Naive thymus-derived CD8-positive, alpha-beta T cell (primary cell): ENCODE results near the gene PAOX. TPM values are rescaled to one million over a fixed set of nuclear protein-coding genes. Genes with fewer than 3 reads are reported as not detected.

Source experiments
- ATAC-seq, 2 donors: fragments of 150-1000 bp; cut with Tn5 transposase in 1 of 2; sonication (Bioruptor Pico), chemical (Tn5 transposase) in 1 of 2; 1 replicate in 1 of 2; 2 replicates in 1 of 2; pipeline ENCODE4 v1.10.0; 2021; ENCODE audit warnings: mild to moderate bottlenecking in 2 of 2, moderate library complexity in 2 of 2
- POLR2A ChIA-PET: fragments of 350-600 bp; sonication (Branson Sonifier 250); formaldehyde crosslinking; loops from one replicate; lab custom pipeline; 2021; ENCODE audit warnings: antibody characterized with exemption; lab: Charles Lee
- DNase-seq, 10 donors: peaks; one replicate each; pipeline versions ENCODE4 v3.0.0 to v3.0.0-alpha.2; 2020 to 2022
- H3K27ac Mint-ChIP-seq, 10 donors: one replicate each; pipeline ENCODE4 v1.8.0; 2020 to 2022; ENCODE audit warnings: mild to moderate bottlenecking in 10 of 10, mixed read lengths in 10 of 10, moderate library complexity in 4 of 10, inconsistent platforms in 1 of 10
- H3K27me3 Mint-ChIP-seq, 5 donors: one replicate each; pipeline ENCODE4 v1.8.0; 2021 to 2022; ENCODE audit warnings: mixed read lengths in 5 of 5
- H3K36me3 Mint-ChIP-seq, 3 donors: one replicate each; pipeline ENCODE4 v1.8.0; 2020 to 2022; ENCODE audit warnings: mixed read lengths in 3 of 3, mild to moderate bottlenecking in 2 of 3, inconsistent platforms in 1 of 3
- H3K4me1 Mint-ChIP-seq, 4 donors: one replicate each; pipeline ENCODE4 v1.8.0; 2021 to 2022; ENCODE audit warnings: mixed read lengths in 4 of 4
- H3K4me3 Mint-ChIP-seq, 10 donors: one replicate each; pipeline ENCODE4 v1.8.0; 2020 to 2022; ENCODE audit warnings: mild to moderate bottlenecking in 10 of 10, mixed read lengths in 10 of 10, moderate library complexity in 6 of 10, inconsistent platforms in 1 of 10
- H3K9me3 Mint-ChIP-seq, 9 donors: one replicate each; pipeline ENCODE4 v1.8.0; 2020 to 2022; ENCODE audit warnings: mixed read lengths in 9 of 9, mild to moderate bottlenecking in 3 of 9, inconsistent platforms in 1 of 9, moderate library complexity in 1 of 9
- microRNA-seq: library from miRNA; unstranded; fragments of <30 nt; microRNA quantifications from one replicate; pipeline ENCODE4 v1.2.0, GENCODE V29; 2022; ENCODE audit warnings: borderline microRNAs expressed
- polyA plus RNA-seq, 3 donors: library from polyadenylated mRNA; unstranded; fragments of 300-500 nt; fragmentation: Illumina TruSeq; gene quantifications; one replicate each; pipeline ENCODE4 v1.2.3, GENCODE V29; 2021
- total RNA-seq, 8 experiments: library from RNA in 2 of 8; stranded (reverse) in 2 of 8; gene quantifications; one replicate each; pipeline ENCODE4 v1.2.3 and lab custom pipeline; 2021 to 2026

Gene PAOX
- total and polyA plus RNA-seq, 5 experiments from 2014 or later = 10.9 to 15.6 (median 11.9) TPM

- Mint-ChIP-seq H3K9me3 (peaks cover 0 to 7% (median under 1%) of the 10 kb centered on the region in 9 donors), H3K4me3 (no peak overlapping the region), H3K27ac (no peak overlapping the region), H3K36me3 (peaks cover 4 to 16% (median 5%) of the 10 kb centered on the region in 3 donors), H3K4me1 (peaks cover 10 to 32% (median 24%) of the 10 kb centered on the region in 4 donors), H3K27me3 (peaks cover 8 to 40% (median 14%) of the 10 kb centered on the region in 5 donors)
- DNase-seq = no peak
- ATAC-seq = no peak
- POLR2A ChIA-PET = no interaction called here
These were observed 60.7 kb downstream of the PAOX start for GRCh38 chr10:133439517-133440461.

GRCh38 chr10:133440633-133441285 is 61.7 kb downstream of the PAOX start:
- Mint-ChIP-seq H3K9me3 (peaks cover 0 to 16% (median 4%) of the 10 kb centered on the region in 9 donors), H3K36me3 (peaks cover 4 to 19% (median 5%) of the 10 kb centered on the region in 3 donors), H3K27ac (no peak overlapping the region), H3K27me3 (peaks cover 8 to 46% (median 22%) of the 10 kb centered on the region in 5 donors), H3K4me1 (peaks cover 14 to 32% (median 24%) of the 10 kb centered on the region in 4 donors), H3K4me3 (no peak overlapping the region)
- POLR2A ChIA-PET = no interaction called here
- ATAC-seq = no peak
- no peak for DNase-seq

Small RNA genes within 50 kb of the gene (microRNA-seq; reads per million reads assigned to microRNA genes)
- not detected for gene MIR3944

Other genes starting within 250 kb of the PAOX start
- gene KNDC1, start 219.0 kb upstream of the PAOX start, total RNA-seq = under 1 TPM in 1 of 2 experiments, not detected in 1; 0.49 TPM
- not detected for gene KNDC1, start 219.0 kb upstream of the PAOX start, polyA plus RNA-seq
- gene UTF1, start 149.0 kb upstream of the PAOX start, total RNA-seq = not detected
- gene UTF1, start 149.0 kb upstream of the PAOX start, polyA plus RNA-seq = not detected
- not detected for gene VENTX, start 141.4 kb upstream of the PAOX start, total RNA-seq
- not detected for gene VENTX, start 141.4 kb upstream of the PAOX start, polyA plus RNA-seq
- 1 to 10 TPM; 8.5 to 9.4 TPM for gene ADAM8, start 102.4 kb upstream of the PAOX start, total RNA-seq
- 10 to 100 TPM in 1 of 3 donors, 1 to 10 TPM in 2; 7.8 to 28.4 (median 9.5) TPM for gene ADAM8, start 102.4 kb upstream of the PAOX start, polyA plus RNA-seq
- gene TUBGCP2, start 70.4 kb upstream of the PAOX start, total RNA-seq = 10 to 100 TPM; 61.4 to 72.9 TPM
- gene TUBGCP2, start 70.4 kb upstream of the PAOX start, polyA plus RNA-seq = 10 to 100 TPM; 24.7 to 35.6 (median 32.0) TPM
- 10 to 100 TPM; 38.0 to 38.3 TPM for gene ZNF511, start 70.3 kb upstream of the PAOX start, total RNA-seq
- gene ZNF511, start 70.3 kb upstream of the PAOX start, polyA plus RNA-seq = 10 to 100 TPM; 75.9 to 80.4 (median 79.2) TPM
- gene CALY, start 42.4 kb upstream of the PAOX start, total RNA-seq = 1 to 10 TPM; 5.9 to 6.9 TPM
- under 1 TPM; 0.22 to 0.44 (median 0.26) TPM for gene CALY, start 42.4 kb upstream of the PAOX start, polyA plus RNA-seq
- not detected for gene PRAP1, start 31.9 kb upstream of the PAOX start, total RNA-seq
- under 1 TPM in 1 of 3 donors, not detected in 2; 0.36 TPM for gene PRAP1, start 31.9 kb upstream of the PAOX start, polyA plus RNA-seq
- 10 to 100 TPM; 17.1 to 23.7 TPM for gene FUOM, start 21.2 kb upstream of the PAOX start, total RNA-seq
- 10 to 100 TPM; 17.4 to 21.4 (median 18.2) TPM for gene FUOM, start 21.2 kb upstream of the PAOX start, polyA plus RNA-seq
- 10 to 100 TPM; 28.3 to 29.2 TPM for gene ECHS1, start 5.9 kb upstream of the PAOX start, total RNA-seq
- 100 to 1,000 TPM; 103 to 110 (median 104) TPM for gene ECHS1, start 5.9 kb upstream of the PAOX start, polyA plus RNA-seq
- 10 to 100 TPM; 62.4 to 67.9 TPM for gene MTG1, start 14.9 kb downstream of the PAOX start, total RNA-seq
- gene MTG1, start 14.9 kb downstream of the PAOX start, polyA plus RNA-seq = 10 to 100 TPM; 19.4 to 37.9 (median 28.5) TPM
- gene SPRN, start 45.4 kb downstream of the PAOX start, total RNA-seq = not detected
- gene SPRN, start 45.4 kb downstream of the PAOX start, polyA plus RNA-seq = under 1 TPM; 0.06 to 0.39 (median 0.28) TPM
- 1 to 10 TPM; 3.8 to 4.2 TPM for gene SCART1, start 74.7 kb downstream of the PAOX start, total RNA-seq
- gene SCART1, start 74.7 kb downstream of the PAOX start, polyA plus RNA-seq = under 1 TPM in 1 of 3 donors, not detected in 2; 0.04 TPM
- gene CYP2E1, start 148.1 kb downstream of the PAOX start, total RNA-seq = 1 to 10 TPM; 1.2 to 1.4 TPM
- under 1 TPM in 1 of 3 donors, not detected in 2; 0.02 TPM for gene CYP2E1, start 148.1 kb downstream of the PAOX start, polyA plus RNA-seq
- gene SYCE1, start 186.3 kb downstream of the PAOX start, total RNA-seq = 1 to 10 TPM in 1 of 2 experiments, under 1 TPM in 1; 0.99 to 1.7 TPM
- gene SYCE1, start 186.3 kb downstream of the PAOX start, polyA plus RNA-seq = under 1 TPM in 2 of 3 donors, not detected in 1; 0.10 to 0.59 TPM
- gene FRG2B, start 247.5 kb downstream of the PAOX start, total RNA-seq = not detected
- not detected for gene FRG2B, start 247.5 kb downstream of the PAOX start, polyA plus RNA-seq